ENCODE data around the gene MMS19.
"Not testable (repeated sequence)": the region's sequence is repeated elsewhere in the genome, so short reads cannot be mapped to it uniquely, and the experiment has no call there.

DNA sequence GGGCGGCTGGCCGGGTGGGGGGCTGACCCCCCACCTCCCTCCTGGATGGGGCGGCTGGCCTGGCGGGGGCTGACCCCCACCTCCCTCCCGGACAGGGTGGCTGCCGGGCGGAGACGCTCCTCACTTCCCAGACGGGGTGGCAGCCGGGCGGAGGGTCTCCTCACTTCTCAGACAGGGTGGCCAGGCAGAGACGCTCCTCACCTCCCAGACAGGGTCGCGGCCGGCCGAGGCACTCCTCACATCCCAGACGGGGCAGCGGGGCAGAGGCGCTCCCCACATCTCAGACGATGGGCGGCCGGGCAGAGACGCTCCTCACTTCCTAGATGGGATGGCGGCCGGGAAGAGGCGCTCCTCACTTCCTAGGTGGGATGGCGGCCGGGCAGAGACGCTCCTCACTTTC, 30.7 kb upstream of the MMS19 start:
- TF ChIP-seq, protein P1, sequence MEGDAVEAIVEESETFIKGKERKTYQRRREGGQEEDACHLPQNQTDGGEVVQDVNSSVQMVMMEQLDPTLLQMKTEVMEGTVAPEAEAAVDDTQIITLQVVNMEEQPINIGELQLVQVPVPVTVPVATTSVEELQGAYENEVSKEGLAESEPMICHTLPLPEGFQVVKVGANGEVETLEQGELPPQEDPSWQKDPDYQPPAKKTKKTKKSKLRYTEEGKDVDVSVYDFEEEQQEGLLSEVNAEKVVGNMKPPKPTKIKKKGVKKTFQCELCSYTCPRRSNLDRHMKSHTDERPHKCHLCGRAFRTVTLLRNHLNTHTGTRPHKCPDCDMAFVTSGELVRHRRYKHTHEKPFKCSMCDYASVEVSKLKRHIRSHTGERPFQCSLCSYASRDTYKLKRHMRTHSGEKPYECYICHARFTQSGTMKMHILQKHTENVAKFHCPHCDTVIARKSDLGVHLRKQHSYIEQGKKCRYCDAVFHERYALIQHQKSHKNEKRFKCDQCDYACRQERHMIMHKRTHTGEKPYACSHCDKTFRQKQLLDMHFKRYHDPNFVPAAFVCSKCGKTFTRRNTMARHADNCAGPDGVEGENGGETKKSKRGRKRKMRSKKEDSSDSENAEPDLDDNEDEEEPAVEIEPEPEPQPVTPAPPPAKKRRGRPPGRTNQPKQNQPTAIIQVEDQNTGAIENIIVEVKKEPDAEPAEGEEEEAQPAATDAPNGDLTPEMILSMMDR (IDR thresholded peaks at IDR 0.05), result not testable (repeated sequence)
- not testable (repeated sequence) for TF ChIP-seq POLR2AphosphoS5 (IDR thresholded peaks at IDR 0.05; ENCODE audit: low read depth, low read length); TCF7L2 (IDR thresholded peaks at IDR 0.05; ENCODE audit: low read depth, low read length); SIN3A (IDR thresholded peaks at IDR 0.05; ENCODE audit: borderline replicate concordance, insufficient read depth, low read depth, low read length)

Data from Panc1 (cell line).